Smooth muscle cell (in vitro differentiated cells): ENCODE results near the gene TRERF1. TPM values are rescaled to one million over a fixed set of nuclear protein-coding genes. Genes with fewer than 3 reads are reported as not detected.
"Not testable (repeated sequence)": the region's sequence is repeated elsewhere in the genome, so short reads cannot be mapped to it uniquely, and the experiment has no call there.

Source experiments
- DNase-seq: peaks from one replicate; lab custom pipeline; 2025; ENCODE audit not compliant: unreplicated experiment; lab: John Stamatoyannopoulos, UW
- H2AFZ ChIP-seq: fragments of 200-600 bp; sonication (generic); 2 replicates; pipeline ENCODE4 v1.6.0; 2016; ENCODE audit warnings: antibody characterized with exemption, low read depth, mild to moderate bottlenecking
- H3F3A ChIP-seq: fragments of 200-600 bp; sonication (generic); 2 replicates; pipeline ENCODE4 v1.6.0; 2017; ENCODE audit warnings: antibody characterized with exemption, low read depth
- H3K27ac ChIP-seq: fragments of 200-600 bp; sonication (generic); 2 replicates; pipeline ENCODE4 v1.5.1; 2016; ENCODE audit warnings: low read depth, mild to moderate bottlenecking
- H3K27me3 ChIP-seq: fragments of 200-600 bp; sonication (generic); 2 replicates; pipeline ENCODE4 v1.6.1; 2016; ENCODE audit warnings: low read depth, mild to moderate bottlenecking
- H3K36me3 ChIP-seq: fragments of 200-600 bp; sonication (generic); 2 replicates; pipeline ENCODE4 v1.5.1; 2016; ENCODE audit warnings: low read depth
- H3K4me1 ChIP-seq: fragments of 200-600 bp; sonication (generic); 2 replicates; pipeline ENCODE4 v1.5.1; 2016; ENCODE audit warnings: low read depth
- H3K4me2 ChIP-seq: fragments of 200-600 bp; sonication (generic); 2 replicates; pipeline ENCODE4 v1.6.0; 2016; ENCODE audit warnings: mild to moderate bottlenecking
- H3K4me3 ChIP-seq: fragments of 200-600 bp; sonication (generic); 2 replicates; pipeline ENCODE4 v1.5.1; 2016; ENCODE audit warnings: mild to moderate bottlenecking
- H3K79me2 ChIP-seq: fragments of 200-600 bp; sonication (generic); 2 replicates; pipeline ENCODE4 v1.6.0; 2016; ENCODE audit warnings: low read depth, mild to moderate bottlenecking
- H3K9ac ChIP-seq: fragments of 200-600 bp; sonication (generic); 2 replicates; pipeline ENCODE4 v1.6.0; 2016; ENCODE audit warnings: low read depth
- H3K9me3 ChIP-seq: fragments of 200-600 bp; sonication (generic); replicated peaks from 2 replicates; pipeline ENCODE4 v1.5.1; 2016; ENCODE audit warnings: low read depth
- H4K20me1 ChIP-seq: fragments of 200-600 bp; sonication (generic); 2 replicates; pipeline ENCODE4 v1.6.0; 2016; ENCODE audit warnings: low read depth
- WGBS: methylation state at CpG from one replicate; pipeline ENCODE4 v1.1.7; 2016; ENCODE audit warnings: low lambda C conversion rate; 5-methylcytosine and 5-hydroxymethylcytosine counted together
- polyA plus RNA-seq: library from polyadenylated mRNA; unstranded; fragments of >200 nt; fragmentation: Nextera tagmentation; extraction: Ambion mirVana; gene quantifications from 2 replicates; pipeline ENCODE4 v1.2.1, GENCODE V29; 2016
- total RNA-seq: library from RNA; depleted of rRNA; stranded (reverse); fragments of >200 nt; gene quantifications from 2 replicates; pipeline ENCODE4 v1.2.3, GENCODE V29; 2014
- TF ChIP-seq, protein P1 (sequence below): fragments of 200-600 bp; sonication (generic); IDR thresholded peaks from 2 replicates; pipeline ENCODE4 v1.5.1; 2017; ENCODE audit warnings: borderline replicate concordance, mild to moderate bottlenecking, antibody characterized with exemption; ENCODE audit not compliant: insufficient read depth, poor library complexity, severe bottlenecking

The TRERF1 gene
- total and polyA plus RNA-seq, 2 experiments from 2014 or later: 3.5 to 5.3 TPM

DNA sequence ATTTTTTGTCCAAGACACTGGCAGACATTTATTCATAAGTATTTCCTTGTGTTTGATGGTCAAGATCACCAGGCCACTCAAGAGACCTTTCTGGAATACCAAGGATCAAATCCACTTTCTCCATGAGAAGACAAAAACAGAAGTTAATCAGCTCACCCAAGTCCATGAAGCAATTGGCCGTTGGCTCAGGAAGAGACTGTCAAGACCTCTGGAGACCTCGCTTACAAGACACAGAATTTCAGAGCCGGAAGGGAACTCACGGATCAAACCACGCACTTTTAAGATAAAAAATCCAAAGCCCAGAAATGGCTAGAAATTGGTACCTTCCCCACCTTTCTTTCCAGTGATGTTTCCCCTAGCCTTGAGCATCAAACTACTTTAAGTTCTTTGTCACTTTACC is 3.3 kb downstream of the TRERF1 start:
- Histone ChIP-seq H4K20me1 (no peaks in the 10 kb centered on the region), H3K9me3 (no peaks in the 10 kb centered on the region), H3K27ac (no peak overlapping the region), H3K79me2 (peaks cover 20% of the 10 kb centered on the region), H3K4me1 (peaks cover 17% of the 10 kb centered on the region), H3F3A (peaks cover 4% of the 10 kb centered on the region), H3K27me3 (no peaks in the 10 kb centered on the region), H3K36me3 (no peaks in the 10 kb centered on the region), H3K9ac (no peak overlapping the region), H3K4me2 (no peak overlapping the region), H3K4me3 (no peak overlapping the region), H2AFZ (no peak overlapping the region)
- WGBS: 86% methylated on average over 5 of the region's 5 CpGs
- no peak for DNase-seq
- TF ChIP-seq, protein P1, sequence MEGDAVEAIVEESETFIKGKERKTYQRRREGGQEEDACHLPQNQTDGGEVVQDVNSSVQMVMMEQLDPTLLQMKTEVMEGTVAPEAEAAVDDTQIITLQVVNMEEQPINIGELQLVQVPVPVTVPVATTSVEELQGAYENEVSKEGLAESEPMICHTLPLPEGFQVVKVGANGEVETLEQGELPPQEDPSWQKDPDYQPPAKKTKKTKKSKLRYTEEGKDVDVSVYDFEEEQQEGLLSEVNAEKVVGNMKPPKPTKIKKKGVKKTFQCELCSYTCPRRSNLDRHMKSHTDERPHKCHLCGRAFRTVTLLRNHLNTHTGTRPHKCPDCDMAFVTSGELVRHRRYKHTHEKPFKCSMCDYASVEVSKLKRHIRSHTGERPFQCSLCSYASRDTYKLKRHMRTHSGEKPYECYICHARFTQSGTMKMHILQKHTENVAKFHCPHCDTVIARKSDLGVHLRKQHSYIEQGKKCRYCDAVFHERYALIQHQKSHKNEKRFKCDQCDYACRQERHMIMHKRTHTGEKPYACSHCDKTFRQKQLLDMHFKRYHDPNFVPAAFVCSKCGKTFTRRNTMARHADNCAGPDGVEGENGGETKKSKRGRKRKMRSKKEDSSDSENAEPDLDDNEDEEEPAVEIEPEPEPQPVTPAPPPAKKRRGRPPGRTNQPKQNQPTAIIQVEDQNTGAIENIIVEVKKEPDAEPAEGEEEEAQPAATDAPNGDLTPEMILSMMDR: no peak

DNA sequence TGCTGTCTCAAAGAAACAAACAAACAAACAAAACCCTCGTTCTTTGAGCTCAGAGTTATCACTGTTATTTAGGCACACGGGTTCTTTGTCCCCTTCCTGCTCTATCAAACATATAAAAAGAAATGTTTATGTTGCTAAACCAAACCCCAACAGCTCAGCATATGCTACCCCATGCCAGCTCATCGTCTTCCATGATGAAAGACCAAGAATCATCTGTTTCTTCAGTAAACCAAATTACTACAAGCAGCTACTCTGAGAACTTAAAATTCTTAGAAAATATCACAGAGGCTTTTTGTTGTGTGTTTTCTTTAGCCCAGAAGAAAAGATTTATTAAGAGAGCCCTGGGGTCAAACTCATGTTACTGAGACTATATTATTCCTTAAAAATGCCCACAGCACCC is 4.7 kb downstream of the TRERF1 start:
- 65% methylated on average over 3 of the region's 3 CpGs for WGBS

DNA sequence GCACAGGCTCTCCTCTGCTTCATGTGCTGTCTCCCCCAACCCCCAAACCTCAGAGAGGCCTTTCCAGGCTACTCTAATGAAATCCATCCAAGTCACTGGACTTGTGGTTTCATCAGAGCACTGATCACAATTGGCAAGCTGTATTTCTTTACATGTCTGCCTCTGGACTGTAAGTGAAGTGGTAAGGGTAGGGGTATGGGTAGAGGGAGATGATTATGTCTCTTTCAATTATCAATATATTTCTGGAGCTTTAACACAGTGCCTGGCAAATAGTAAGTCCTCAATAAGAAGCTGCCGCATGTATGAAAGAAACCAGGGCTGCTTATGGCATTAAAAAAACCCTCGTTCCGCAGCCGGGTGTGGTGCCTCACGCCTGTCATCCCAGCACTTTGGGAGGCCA is 5.4 kb downstream of the TRERF1 start:
- Histone ChIP-seq H3K9ac (no peak overlapping the region), H3K27me3 (no peaks in the 10 kb centered on the region), H3K4me3 (no peak overlapping the region), H3K4me2 (no peak overlapping the region), H3K27ac (no peak overlapping the region), H4K20me1 (no peaks in the 10 kb centered on the region), H3F3A (peaks cover 12% of the 10 kb centered on the region), H3K9me3 (no peaks in the 10 kb centered on the region), H3K79me2 (peaks cover 29% of the 10 kb centered on the region), H2AFZ (no peak overlapping the region), H3K4me1 (peaks cover 37% of the 10 kb centered on the region), H3K36me3 (no peaks in the 10 kb centered on the region)
- TF ChIP-seq, protein P1: no peak
- WGBS: 98% methylated on average over 5 of the region's 5 CpGs
- no peak for DNase-seq

More for the DNA sequence above, 4.7 kb downstream of the TRERF1 start:
- Histone ChIP-seq H3K9me3 (no peaks in the 10 kb centered on the region), H3K4me2 (no peak overlapping the region), H2AFZ (no peak overlapping the region), H3K36me3 (no peaks in the 10 kb centered on the region), H3K27me3 (no peaks in the 10 kb centered on the region), H3K79me2 (peaks cover 29% of the 10 kb centered on the region), H3F3A (peaks cover 12% of the 10 kb centered on the region), H3K4me3 (no peak overlapping the region), H3K4me1 (peaks cover 31% of the 10 kb centered on the region), H4K20me1 (no peaks in the 10 kb centered on the region), H3K27ac (no peak overlapping the region), H3K9ac (no peak overlapping the region)
- DNase-seq: no peak
- TF ChIP-seq, protein P1: no peak

DNA sequence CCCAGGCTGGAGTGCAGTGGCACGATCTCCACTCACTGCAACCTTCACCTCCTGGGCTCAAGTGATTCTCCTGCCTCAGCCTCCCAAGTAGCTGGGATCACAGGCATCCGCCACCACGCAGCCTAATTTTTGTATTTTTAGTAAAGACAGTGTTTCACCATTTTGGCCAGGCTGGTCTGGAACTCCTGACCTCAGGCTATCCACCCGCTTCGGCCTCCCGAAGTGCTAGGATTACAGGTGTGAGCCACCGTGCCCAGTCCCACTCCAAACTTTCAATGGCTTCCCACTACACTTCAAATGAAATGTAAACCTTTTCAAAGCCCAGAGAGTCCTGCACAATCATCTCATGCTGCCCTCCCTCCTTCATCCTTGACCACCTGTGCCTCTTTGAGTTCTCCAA is 5.8 kb downstream of the TRERF1 start:
- not testable (repeated sequence) for DNase-seq, H3K4me2 ChIP-seq, H4K20me1 ChIP-seq, H3K36me3 ChIP-seq, H3K9me3 ChIP-seq, H3K4me3 ChIP-seq, H2AFZ ChIP-seq, H3K9ac ChIP-seq, H3K27me3 ChIP-seq, H3K27ac ChIP-seq
- H3K79me2 ChIP-seq: peaks cover 29% of the 10 kb centered on the region
- H3F3A ChIP-seq: peaks cover 12% of the 10 kb centered on the region
- H3K4me1 ChIP-seq: peaks cover 41% of the 10 kb centered on the region
- WGBS: 93% methylated on average over 7 of the region's 7 CpGs
